ENCODE results near the gene GSTO2.

GSTO2 gene

GRCh38 chr10:104254493-104255310, 14.3 kb upstream of the GSTO2 start, which contains the start of gene GSTO1:
TSS of gene GSTO1 (plus strand) at chr10:104254892. CDS start at chr10:104254929, 37 bp downstream.
- DNase-seq: peak; percentile 70 to 76

GRCh38 chr10:104255311-104255981, 13.5 kb upstream of the GSTO2 start:
- DNase-seq: no peak

GRCh38 chr10:104256335-104256961, 12.5 kb upstream of the GSTO2 start:
- no peak for DNase-seq

GRCh38 chr10:104257235-104257634, 11.7 kb upstream of the GSTO2 start:
- DNase-seq: no peak

GRCh38 chr10:104258209-104258608, 10.8 kb upstream of the GSTO2 start:
- no peak for DNase-seq

GRCh38 chr10:104259456-104259855, 9.5 kb upstream of the GSTO2 start:
- DNase-seq: no peak

GRCh38 chr10:104259999-104260774, 8.8 kb upstream of the GSTO2 start:
- no peak for DNase-seq

- DNase-seq: no peak
These were observed 8.2 kb upstream of the GSTO2 start for GRCh38 chr10:104260775-104261115.

GRCh38 chr10:104262055-104262454, 6.9 kb upstream of the GSTO2 start:
- no peak for DNase-seq

GRCh38 chr10:104264783-104265182, 4.2 kb upstream of the GSTO2 start:
- DNase-seq: no peak

GRCh38 chr10:104267721-104268404, 1.1 kb upstream of the GSTO2 start:
- DNase-seq: peak; percentile 58 to 70

GRCh38 chr10:104268405-104268712, 625 bp upstream of the GSTO2 start:
- no peak for DNase-seq

GRCh38 chr10:104273286-104273685, 4.3 kb downstream of the GSTO2 start:
- no peak for DNase-seq

- no peak for DNase-seq
These were observed 5.1 kb downstream of the GSTO2 start for GRCh38 chr10:104273899-104274575.

GRCh38 chr10:104274762-104275721, 6.1 kb downstream of the GSTO2 start:
- DNase-seq: peak; percentile 59 to 65

GRCh38 chr10:104276192-104276591, 7.2 kb downstream of the GSTO2 start:
- DNase-seq: no peak

- DNase-seq: no peak
These were observed 8.8 kb downstream of the GSTO2 start for GRCh38 chr10:104277785-104278184.

GRCh38 chr10:104279550-104280259, 10.7 kb downstream of the GSTO2 start:
- DNase-seq: no peak

GRCh38 chr10:104281694-104282093, 12.7 kb downstream of the GSTO2 start:
- no peak for DNase-seq

GRCh38 chr10:104284846-104285245, 15.9 kb downstream of the GSTO2 start:
- no peak for DNase-seq

Data from activated CD4-positive, alpha-beta T cell treated with anti-CD3 and anti-CD28 coated beads, Interleukin-2, amount 50 U/mL, for 48 hours (primary cell).